K562 (cell line): ENCODE results near the gene TMEM59. TPM values are rescaled to one million over a fixed set of nuclear protein-coding genes. Genes with fewer than 3 reads are reported as not detected.

Experiments used
- BHLHE40 ChIP-seq: IDR thresholded peaks from 2 replicates; pipeline ENCODE4 v1.6.1; 2011; ENCODE audit warnings: low read length, improper control_type of control experiment
- DMBX1 ChIP-seq: fragments of 250-450 bp; sonication (Bioruptor Pico); IDR thresholded peaks from 2 replicates; pipeline ENCODE4 v1.8.0; 2022; ENCODE audit warnings: inconsistent platforms, mild to moderate bottlenecking, moderate library complexity, borderline replicate concordance
- FOS ChIP-seq: IDR thresholded peaks from 3 replicates; pipeline ENCODE4 v1.6.1; 2011; ENCODE audit not compliant: insufficient read length; ENCODE audit errors: extremely low read depth
- FOXM1 ChIP-seq, 2 experiments: fragments of 450-650 bp in 1 of 2; sonication (generic) in 1 of 2; formaldehyde crosslinking in 1 of 2; IDR thresholded peaks; 2 replicates each; pipeline versions ENCODE4 v1.6.1 to v1.9.0; 2017 to 2022; ENCODE audit warnings: low read depth in 2 of 2, mild to moderate bottlenecking in 2 of 2, missing genetic modification reagents in 1 of 2, moderate library complexity in 1 of 2
- GABPB1 ChIP-seq: sonication (generic); formaldehyde crosslinking; IDR thresholded peaks from 2 replicates; pipeline ENCODE4 v1.8.0; 2022; ENCODE audit warnings: mild to moderate bottlenecking, missing genetic modification reagents
- HCFC1 ChIP-seq: IDR thresholded peaks from 2 replicates; pipeline ENCODE4 v1.6.1; 2012; ENCODE audit warnings: low read depth, low read length, improper control_type of control experiment
- MAFG ChIP-seq: fragments of 450-650 bp; conservative IDR thresholded peaks from 2 replicates; pipeline ENCODE4 v1.6.1; 2016; ENCODE audit warnings: missing genetic modification characterization, missing compliant biosample characterization
- MEF2D ChIP-seq: conservative IDR thresholded peaks from 2 replicates; pipeline ENCODE4 v1.6.1; 2016; ENCODE audit warnings: low read depth, missing genetic modification characterization, missing compliant biosample characterization
- MYNN ChIP-seq, 2 experiments: sonication (generic); formaldehyde crosslinking in 1 of 2; IDR thresholded peaks; 2 replicates each; pipeline versions ENCODE4 v1.5.0 to v1.6.1; 2016 to 2020; ENCODE audit warnings: antibody characterized with exemption in 1 of 2, missing genetic modification reagents in 1 of 2
- PTRF ChIP-seq: fragments of 450-650 bp; IDR thresholded peaks from 2 replicates; pipeline ENCODE4 v1.6.1; 2016; ENCODE audit warnings: mild to moderate bottlenecking, missing genetic modification characterization, missing compliant biosample characterization
- SLC30A9 ChIP-seq: fragments of 250-450 bp; sonication (Bioruptor Pico); IDR thresholded peaks from 2 replicates; pipeline ENCODE4 v1.8.0; 2022; ENCODE audit warnings: mild to moderate bottlenecking, moderate library complexity
- SMARCC2 ChIP-seq: fragments of 450-650 bp; IDR thresholded peaks from 2 replicates; pipeline ENCODE4 v1.6.1; 2017; ENCODE audit warnings: antibody characterized with exemption, moderate library complexity, mild to moderate bottlenecking, low read depth
- TBL1XR1 ChIP-seq, 2 experiments: IDR thresholded peaks; 2 replicates each; pipeline ENCODE4 v1.6.1; 2012; ENCODE audit warnings: improper control_type of control experiment in 2 of 2, low read length in 2 of 2, mild to moderate bottlenecking in 1 of 2
- TFAM ChIP-seq: fragments of 250-450 bp; sonication (Bioruptor Pico); conservative IDR thresholded peaks from 2 replicates; pipeline ENCODE4 v1.5.0; 2021; ENCODE audit warnings: mild to moderate bottlenecking, moderate library complexity
- XRCC4 ChIP-seq: IDR thresholded peaks from one replicate; pipeline ENCODE4 v1.6.1; 2011; ENCODE audit not compliant: insufficient read depth, insufficient read length; ENCODE audit errors: extremely low read depth
- ZNF551 ChIP-seq: fragments of 250-450 bp; sonication (Bioruptor Pico); IDR thresholded peaks from 2 replicates; pipeline ENCODE4 v1.5.0; 2021; ENCODE audit warnings: mild to moderate bottlenecking, moderate library complexity
- ZNF644 ChIP-seq: fragments of 200-800 bp; sonication (Bioruptor generic); IDR thresholded peaks from 2 replicates; pipeline ENCODE4 v1.6.1; 2016; ENCODE audit warnings: low read depth, missing genetic modification characterization, missing compliant biosample characterization
- polyA plus RNA-seq, 8 experiments: library from polyadenylated mRNA; depleted of rRNA in 4 of 8; stranded (reverse) in 5 of 8; unstranded in 3 of 8; fragments of >200 nt; fragmentation: Nextera tagmentation in 2 of 8; fragmentation: Illumina TruSeq in 1 of 8; extraction: Ambion mirVana in 2 of 8; extraction: Trizol in 1 of 8; gene quantifications; 2 replicates each; pipeline versions ENCODE4 v1.2.1 to v1.2.3, GENCODE V29; 2011 to 2014; ENCODE audit warnings: inconsistent platforms in 1 of 8, missing spikeins in 1 of 8
- total RNA-seq, 7 experiments: library from RNA; depleted of rRNA in 6 of 7; stranded (reverse); fragments of >200 nt in 6 of 7; fragmentation: Illumina TruSeq in 2 of 7; extraction: Trizol in 2 of 7; gene quantifications; 2 replicates each; pipeline versions ENCODE4 v1.2.1 to v1.2.3, GENCODE V29; 2011 to 2021; ENCODE audit warnings: low replicate concordance in 1 of 7
- TF ChIP-seq, protein P1 (sequence below): fragments of 450-650 bp; IDR thresholded peaks from 2 replicates; pipeline ENCODE4 v1.7.1; 2018; ENCODE audit warnings: mild to moderate bottlenecking, low read depth; ENCODE audit not compliant: partially characterized antibody
- TF ChIP-seq, protein P2 (sequence below): fragments of 450-650 bp; IDR thresholded peaks from 2 replicates; pipeline ENCODE4 v1.6.1; 2018; ENCODE audit not compliant: partially characterized antibody
- TF ChIP-seq, protein P3 (sequence below): IDR thresholded peaks from 2 replicates; pipeline ENCODE4 v1.6.1; 2016; ENCODE audit warnings: missing genetic modification characterization, missing compliant biosample characterization

The TMEM59 gene
- total and polyA plus RNA-seq, 9 of the 15 experiments (the other 6 are each of a cell fraction or from before 2014, with no cell fraction given): 93.1 to 316 (median 151) TPM

DNA sequence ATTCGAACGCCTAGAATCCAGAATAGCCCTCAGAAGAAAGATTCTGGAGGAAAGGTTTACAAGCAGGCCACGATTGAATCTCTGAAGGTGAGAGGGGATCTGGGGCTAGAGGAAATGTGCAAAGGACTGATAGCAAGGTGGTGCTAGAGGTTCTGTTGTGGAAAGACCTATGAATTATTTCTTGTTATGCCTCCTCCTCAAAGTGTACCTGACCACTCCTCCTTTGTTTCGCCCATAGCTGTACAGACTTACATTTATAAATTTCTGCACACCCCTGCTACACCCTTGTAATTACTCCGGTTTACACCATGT lies 1.4 kb upstream of the TMEM59 start (continued):
- TF ChIP-seq, protein P1, sequence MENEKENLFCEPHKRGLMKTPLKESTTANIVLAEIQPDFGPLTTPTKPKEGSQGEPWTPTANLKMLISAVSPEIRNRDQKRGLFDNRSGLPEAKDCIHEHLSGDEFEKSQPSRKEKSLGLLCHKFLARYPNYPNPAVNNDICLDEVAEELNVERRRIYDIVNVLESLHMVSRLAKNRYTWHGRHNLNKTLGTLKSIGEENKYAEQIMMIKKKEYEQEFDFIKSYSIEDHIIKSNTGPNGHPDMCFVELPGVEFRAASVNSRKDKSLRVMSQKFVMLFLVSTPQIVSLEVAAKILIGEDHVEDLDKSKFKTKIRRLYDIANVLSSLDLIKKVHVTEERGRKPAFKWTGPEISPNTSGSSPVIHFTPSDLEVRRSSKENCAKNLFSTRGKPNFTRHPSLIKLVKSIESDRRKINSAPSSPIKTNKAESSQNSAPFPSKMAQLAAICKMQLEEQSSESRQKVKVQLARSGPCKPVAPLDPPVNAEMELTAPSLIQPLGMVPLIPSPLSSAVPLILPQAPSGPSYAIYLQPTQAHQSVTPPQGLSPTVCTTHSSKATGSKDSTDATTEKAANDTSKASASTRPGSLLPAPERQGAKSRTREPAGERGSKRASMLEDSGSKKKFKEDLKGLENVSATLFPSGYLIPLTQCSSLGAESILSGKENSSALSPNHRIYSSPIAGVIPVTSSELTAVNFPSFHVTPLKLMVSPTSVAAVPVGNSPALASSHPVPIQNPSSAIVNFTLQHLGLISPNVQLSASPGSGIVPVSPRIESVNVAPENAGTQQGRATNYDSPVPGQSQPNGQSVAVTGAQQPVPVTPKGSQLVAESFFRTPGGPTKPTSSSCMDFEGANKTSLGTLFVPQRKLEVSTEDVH: no peak
- no peak for TF ChIP-seq TBL1XR1 (IDR thresholded peaks at IDR 0.05; ENCODE audit: low read length in 2 of 2)
- no peak for TF ChIP-seq DMBX1 (CRISPR knock-in tag)
- TF ChIP-seq SMARCC2: no peak
- no peak for TF ChIP-seq TFAM (CRISPR knock-in tag)
- TF ChIP-seq MYNN (IDR thresholded peaks at IDR 0.05): no peak
- TF ChIP-seq MYNN (CRISPR knock-in tag; IDR thresholded peaks at IDR 0.05): no peak
- TF ChIP-seq XRCC4: no peak
- no peak for TF ChIP-seq GABPB1 (CRISPR knock-in tag)
- no peak for TF ChIP-seq HCFC1
- 0 out of 2 replicates have a peak, but pooled peaks have one; percentile 37 for TF ChIP-seq FOXM1 (IDR thresholded peaks at IDR 0.05; ENCODE audit: low read depth)
- TF ChIP-seq FOXM1 (CRISPR knock-in tag; IDR thresholded peaks at IDR 0.05; ENCODE audit: low read depth): no peak
- no peak for TF ChIP-seq MEF2D (tag)
- TF ChIP-seq MAFG (tag): no peak
- no peak for TF ChIP-seq ZNF551 (CRISPR knock-in tag)
- TF ChIP-seq ZNF644: no peak
- no peak for TF ChIP-seq FOS
- no peak for TF ChIP-seq BHLHE40
- TF ChIP-seq SLC30A9 (CRISPR knock-in tag): no peak
- no peak for TF ChIP-seq PTRF (tag)
- TF ChIP-seq, protein P2, sequence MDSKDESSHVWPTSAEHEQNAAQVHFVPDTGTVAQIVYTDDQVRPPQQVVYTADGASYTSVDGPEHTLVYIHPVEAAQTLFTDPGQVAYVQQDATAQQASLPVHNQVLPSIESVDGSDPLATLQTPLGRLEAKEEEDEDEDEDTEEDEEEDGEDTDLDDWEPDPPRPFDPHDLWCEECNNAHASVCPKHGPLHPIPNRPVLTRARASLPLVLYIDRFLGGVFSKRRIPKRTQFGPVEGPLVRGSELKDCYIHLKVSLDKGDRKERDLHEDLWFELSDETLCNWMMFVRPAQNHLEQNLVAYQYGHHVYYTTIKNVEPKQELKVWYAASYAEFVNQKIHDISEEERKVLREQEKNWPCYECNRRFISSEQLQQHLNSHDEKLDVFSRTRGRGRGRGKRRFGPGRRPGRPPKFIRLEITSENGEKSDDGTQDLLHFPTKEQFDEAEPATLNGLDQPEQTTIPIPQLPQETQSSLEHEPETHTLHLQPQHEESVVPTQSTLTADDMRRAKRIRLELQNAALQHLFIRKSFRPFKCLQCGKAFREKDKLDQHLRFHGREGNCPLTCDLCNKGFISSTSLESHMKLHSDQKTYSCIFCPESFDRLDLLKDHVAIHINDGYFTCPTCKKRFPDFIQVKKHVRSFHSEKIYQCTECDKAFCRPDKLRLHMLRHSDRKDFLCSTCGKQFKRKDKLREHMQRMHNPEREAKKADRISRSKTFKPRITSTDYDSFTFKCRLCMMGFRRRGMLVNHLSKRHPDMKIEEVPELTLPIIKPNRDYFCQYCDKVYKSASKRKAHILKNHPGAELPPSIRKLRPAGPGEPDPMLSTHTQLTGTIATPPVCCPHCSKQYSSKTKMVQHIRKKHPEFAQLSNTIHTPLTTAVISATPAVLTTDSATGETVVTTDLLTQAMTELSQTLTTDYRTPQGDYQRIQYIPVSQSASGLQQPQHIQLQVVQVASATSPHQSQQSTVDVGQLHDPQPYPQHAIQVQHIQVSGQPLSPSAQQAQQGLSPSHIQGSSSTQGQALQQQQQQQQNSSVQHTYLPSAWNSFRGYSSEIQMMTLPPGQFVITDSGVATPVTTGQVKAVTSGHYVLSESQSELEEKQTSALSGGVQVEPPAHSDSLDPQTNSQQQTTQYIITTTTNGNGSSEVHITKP: peak; percentile 79
- TF ChIP-seq, protein P3, sequence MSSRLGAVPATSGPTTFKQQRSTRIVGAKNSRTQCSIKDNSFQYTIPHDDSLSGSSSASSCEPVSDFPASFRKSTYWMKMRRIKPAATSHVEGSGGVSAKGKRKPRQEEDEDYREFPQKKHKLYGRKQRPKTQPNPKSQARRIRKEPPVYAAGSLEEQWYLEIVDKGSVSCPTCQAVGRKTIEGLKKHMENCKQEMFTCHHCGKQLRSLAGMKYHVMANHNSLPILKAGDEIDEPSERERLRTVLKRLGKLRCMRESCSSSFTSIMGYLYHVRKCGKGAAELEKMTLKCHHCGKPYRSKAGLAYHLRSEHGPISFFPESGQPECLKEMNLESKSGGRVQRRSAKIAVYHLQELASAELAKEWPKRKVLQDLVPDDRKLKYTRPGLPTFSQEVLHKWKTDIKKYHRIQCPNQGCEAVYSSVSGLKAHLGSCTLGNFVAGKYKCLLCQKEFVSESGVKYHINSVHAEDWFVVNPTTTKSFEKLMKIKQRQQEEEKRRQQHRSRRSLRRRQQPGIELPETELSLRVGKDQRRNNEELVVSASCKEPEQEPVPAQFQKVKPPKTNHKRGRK (tag): no peak
